Lower leg skin (tissue), 3 donors: ENCODE measurements around the gene PPIF.

ENCODE experiments used
- POLR2A ChIP-seq, 2 donors: fragments of 450-650 bp; IDR thresholded peaks; one replicate each; pipeline ENCODE4 v1.6.1; 2016 to 2017; ENCODE audit warnings: antibody characterized with exemption in 2 of 2, mild to moderate bottlenecking in 1 of 2, moderate library complexity in 1 of 2
- TF ChIP-seq, protein P1 (sequence below), 3 donors: fragments of 450-650 bp; IDR thresholded peaks; one replicate each; pipeline ENCODE4 v1.5.1; 2016; ENCODE audit warnings: antibody characterized with exemption in 3 of 3, mild to moderate bottlenecking in 3 of 3, moderate library complexity in 2 of 3

DNA sequence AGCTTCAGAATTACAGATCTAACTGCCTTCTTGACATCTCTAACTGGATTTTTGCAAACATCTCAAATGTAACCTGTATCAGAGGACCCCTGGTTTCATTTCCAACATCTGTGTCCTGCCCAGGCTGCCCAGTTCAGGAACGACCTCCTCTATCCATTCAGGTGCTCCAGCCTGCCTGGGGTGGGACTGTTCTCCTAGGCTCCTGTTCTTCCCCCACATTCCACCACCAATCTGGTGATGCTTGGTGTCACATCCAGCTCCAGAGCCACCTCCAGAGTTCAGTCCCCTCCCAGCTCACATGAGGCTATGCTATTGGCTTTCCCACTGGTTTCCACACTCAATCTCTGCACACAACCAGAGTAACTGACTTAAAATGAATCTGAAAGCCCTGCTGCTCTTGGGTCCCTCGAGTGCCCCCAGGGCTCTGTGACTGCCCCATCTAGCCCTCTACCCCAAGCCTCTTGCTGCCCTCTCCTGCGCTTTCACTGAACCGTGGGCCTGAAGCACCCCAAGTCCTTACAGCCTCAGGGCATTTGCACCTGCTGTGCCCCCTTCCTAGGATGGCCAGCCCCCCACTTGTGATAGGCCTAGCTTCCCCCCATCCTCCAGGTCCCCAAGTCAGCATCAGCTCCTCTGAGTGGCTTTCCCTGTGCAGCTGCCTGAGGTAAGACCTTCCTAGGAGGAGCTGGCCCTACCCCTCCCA, 46.1 kb downstream of the PPIF start:
- TF ChIP-seq, protein P1, sequence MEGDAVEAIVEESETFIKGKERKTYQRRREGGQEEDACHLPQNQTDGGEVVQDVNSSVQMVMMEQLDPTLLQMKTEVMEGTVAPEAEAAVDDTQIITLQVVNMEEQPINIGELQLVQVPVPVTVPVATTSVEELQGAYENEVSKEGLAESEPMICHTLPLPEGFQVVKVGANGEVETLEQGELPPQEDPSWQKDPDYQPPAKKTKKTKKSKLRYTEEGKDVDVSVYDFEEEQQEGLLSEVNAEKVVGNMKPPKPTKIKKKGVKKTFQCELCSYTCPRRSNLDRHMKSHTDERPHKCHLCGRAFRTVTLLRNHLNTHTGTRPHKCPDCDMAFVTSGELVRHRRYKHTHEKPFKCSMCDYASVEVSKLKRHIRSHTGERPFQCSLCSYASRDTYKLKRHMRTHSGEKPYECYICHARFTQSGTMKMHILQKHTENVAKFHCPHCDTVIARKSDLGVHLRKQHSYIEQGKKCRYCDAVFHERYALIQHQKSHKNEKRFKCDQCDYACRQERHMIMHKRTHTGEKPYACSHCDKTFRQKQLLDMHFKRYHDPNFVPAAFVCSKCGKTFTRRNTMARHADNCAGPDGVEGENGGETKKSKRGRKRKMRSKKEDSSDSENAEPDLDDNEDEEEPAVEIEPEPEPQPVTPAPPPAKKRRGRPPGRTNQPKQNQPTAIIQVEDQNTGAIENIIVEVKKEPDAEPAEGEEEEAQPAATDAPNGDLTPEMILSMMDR (IDR thresholded peaks at IDR 0.05), result no peak
- TF ChIP-seq POLR2A (IDR thresholded peaks at IDR 0.05), result no peak
